Sigmoid colon (tissue), 7 donors: ENCODE data around the gene APLP2. TPM values are rescaled to one million over a fixed set of nuclear protein-coding genes. Genes with fewer than 3 reads are reported as not detected.

Source experiments
- DNase-seq: peaks from one replicate; pipeline ENCODE4 v3.0.0-alpha.2; 2019
- H3K27ac ChIP-seq, 4 donors: fragments of 200-600 bp; sonication (generic); one replicate each; pipeline ENCODE4 v1.5.1; 2016 to 2019; ENCODE audit warnings: mild to moderate bottlenecking in 1 of 4
- H3K27me3 ChIP-seq, 3 donors: fragments of 200-600 bp; sonication (generic); one replicate each; pipeline ENCODE4 v1.5.1; 2019; ENCODE audit warnings: mild to moderate bottlenecking in 1 of 3
- H3K36me3 ChIP-seq, 4 donors: fragments of 200-600 bp; sonication (generic); one replicate each; pipeline ENCODE4 v1.5.1; 2016 to 2019
- H3K4me1 ChIP-seq, 4 donors: fragments of 200-600 bp; sonication (generic); one replicate each; pipeline ENCODE4 v1.5.1; 2017 to 2019
- H3K4me3 ChIP-seq, 4 donors: fragments of 200-600 bp; sonication (generic); one replicate each; pipeline ENCODE4 v1.5.1; 2017 to 2019; ENCODE audit warnings: mild to moderate bottlenecking in 2 of 4, moderate library complexity in 1 of 4
- H3K9me3 ChIP-seq, 4 donors: fragments of 200-600 bp in 3 of 4; sonication (generic) in 3 of 4; one replicate each; pipeline versions ENCODE4 v1.5.1 to v1.6.1; 2013 to 2019
- CTCF ChIP-seq, 4 experiments: fragments of 450-650 bp in 3 of 4; fragments of 200-600 bp in 1 of 4; IDR thresholded peaks; one replicate each; pipeline ENCODE4 v1.5.1; 2016 to 2019; ENCODE audit warnings: antibody characterized with exemption in 4 of 4, mild to moderate bottlenecking in 3 of 4, moderate library complexity in 2 of 4
- EP300 ChIP-seq, 4 donors: sonication (generic); formaldehyde crosslinking; IDR thresholded peaks; one replicate each; pipeline ENCODE4 v1.6.1; 2017; ENCODE audit warnings: antibody characterized with exemption in 4 of 4
- POLR2A ChIP-seq, 2 donors: fragments of 450-650 bp; IDR thresholded peaks; one replicate each; pipeline ENCODE4 v1.6.1; 2016; ENCODE audit warnings: antibody characterized with exemption in 2 of 2, mild to moderate bottlenecking in 2 of 2, moderate library complexity in 2 of 2
- POLR2AphosphoS5 ChIP-seq, 4 donors: sonication (generic); formaldehyde crosslinking; IDR thresholded peaks; one replicate each; pipeline ENCODE4 v1.6.1; 2017; ENCODE audit warnings: antibody characterized with exemption in 4 of 4
- WGBS, 2 donors: extraction: QIAGEN DNeasy Blood & Tissue Kit; methylation state at CpG; one replicate each; pipeline ENCODE4 v1.1.7; 2013; 5-methylcytosine and 5-hydroxymethylcytosine counted together
- intact Hi-C: fragments of 100-400 bp; cut with DNase I; formaldehyde crosslinking; loops from one replicate; pipeline ENCODE4 v1.15.1; 2023
- polyA plus RNA-seq, 3 donors: library from polyadenylated mRNA; stranded (reverse); fragments of 200-250 nt; gene quantifications; one replicate each; pipeline ENCODE4 v1.2.3, GENCODE V29; 2013
- total RNA-seq, 4 donors: library from RNA; depleted of rRNA; stranded (reverse); fragments of >200 nt; gene quantifications; one replicate each; pipeline ENCODE4 v1.1.0, GENCODE V29; 2016
- donor health status: healthy with polysubstance abuse.
- donor health status: Bipolar disorder and iron deficiency.
- donor health status: healthy.

Gene APLP2
- total and polyA plus RNA-seq, 7 donors: 39.0 to 276 (median 247) TPM

GRCh38 chr11:130183878-130184610 lies 114.3 kb downstream of the APLP2 start:
- no peaks in the 10 kb centered on the region for H3K36me3 ChIP-seq
- H3K27ac ChIP-seq: no peak overlapping the region
- DNase-seq: no peak
- intact Hi-C loops: no loop called here
- H3K27me3 ChIP-seq: no peaks in the 10 kb centered on the region
- 77 to 84% methylated on average over 11 of the region's 11 CpGs for WGBS, 2 donors
- TF ChIP-seq POLR2A (IDR thresholded peaks at IDR 0.05) (no peak), CTCF (IDR thresholded peaks at IDR 0.05) (no peak), POLR2AphosphoS5 (IDR thresholded peaks at IDR 0.05) (no peak), EP300 (IDR thresholded peaks at IDR 0.05) (no peak)
- no peaks in the 10 kb centered on the region for H3K9me3 ChIP-seq
- H3K4me3 ChIP-seq: no peak overlapping the region
- H3K4me1 ChIP-seq: no peaks in the 10 kb centered on the region

- H3K36me3 ChIP-seq: no peaks in the 10 kb centered on the region
- no peak overlapping the region for H3K27ac ChIP-seq
- H3K4me1 ChIP-seq: no peaks in the 10 kb centered on the region
- 67 to 86% methylated on average over 13 of the region's 13 CpGs for WGBS, 2 donors
- intact Hi-C loops: no loop called here
- DNase-seq: no peak
- no peaks in the 10 kb centered on the region for H3K27me3 ChIP-seq
- TF ChIP-seq CTCF (IDR thresholded peaks at IDR 0.05) (no peak), EP300 (IDR thresholded peaks at IDR 0.05) (no peak), POLR2AphosphoS5 (IDR thresholded peaks at IDR 0.05) (no peak), POLR2A (IDR thresholded peaks at IDR 0.05) (no peak)
- H3K9me3 ChIP-seq: no peaks in the 10 kb centered on the region
- no peak overlapping the region for H3K4me3 ChIP-seq
Observed at GRCh38 chr11:130187096-130187495, 117.4 kb downstream of the APLP2 start.

GRCh38 chr11:130188047-130188446 lies 118.4 kb downstream of the APLP2 start:
- DNase-seq: no peak
- Histone ChIP-seq H3K4me1 (no peaks in the 10 kb centered on the region), H3K4me3 (no peak overlapping the region), H3K27ac (no peak overlapping the region), H3K9me3 (no peaks in the 10 kb centered on the region), H3K36me3 (no peaks in the 10 kb centered on the region), H3K27me3 (no peaks in the 10 kb centered on the region)
- 50 to 84% methylated on average over 14 of the region's 14 CpGs for WGBS, 2 donors
- no peak for TF ChIP-seq POLR2AphosphoS5 (IDR thresholded peaks at IDR 0.05)
- TF ChIP-seq CTCF (IDR thresholded peaks at IDR 0.05): no peak
- no peak for TF ChIP-seq EP300 (IDR thresholded peaks at IDR 0.05)
- no peak for TF ChIP-seq POLR2A (IDR thresholded peaks at IDR 0.05)
- intact Hi-C loops: no loop called here

GRCh38 chr11:130188585-130189347 lies 119.1 kb downstream of the APLP2 start:
- Histone ChIP-seq H3K4me3 (no peak overlapping the region), H3K4me1 (no peaks in the 10 kb centered on the region), H3K9me3 (no peaks in the 10 kb centered on the region), H3K27ac (no peak overlapping the region), H3K36me3 (no peaks in the 10 kb centered on the region), H3K27me3 (no peaks in the 10 kb centered on the region)
- TF ChIP-seq EP300 (IDR thresholded peaks at IDR 0.05) (no peak), POLR2A (IDR thresholded peaks at IDR 0.05) (no peak), CTCF (IDR thresholded peaks at IDR 0.05) (no peak), POLR2AphosphoS5 (IDR thresholded peaks at IDR 0.05) (no peak)
- intact Hi-C loops: no loop called here
- DNase-seq: no peak
- WGBS, 2 donors: 65 to 82% methylated on average over 19 of the region's 19 CpGs
